HCT116 (cell line): ENCODE measurements around the gene HYAL1. TPM values are rescaled to one million over a fixed set of nuclear protein-coding genes. Genes with fewer than 3 reads are reported as not detected.
"Not testable (repeated sequence)": the region's sequence is repeated elsewhere in the genome, so short reads cannot be mapped to it uniquely, and the experiment has no call there.

Experiments used
- ATAC-seq: fragments of 200-7000 bp; cut with Tn5 transposase; 2 replicates; pipeline ENCODE4 v1.9.1; 2020; ENCODE audit warnings: mild to moderate bottlenecking, moderate library complexity
- BruUV-seq: library from RNA; stranded (reverse); fragments of 400-500 nt; replicated peaks from 2 replicates; lab custom pipeline; 2021; lab: Mats Ljungman, UMichigan
- CTCF ChIA-PET: fragments of 300-600 bp; sonication (Branson Sonifier 250); formaldehyde crosslinking; loops from one replicate; lab custom pipeline; 2021; ENCODE audit warnings: antibody characterized with exemption; lab: Charles Lee
- POLR2A ChIA-PET: fragments of 300-600, 350-600 bp; sonication (Branson Sonifier 250); formaldehyde crosslinking; loops from one replicate; lab custom pipeline; 2021; ENCODE audit warnings: antibody characterized with exemption; lab: Charles Lee
- RAD21 ChIA-PET, 2 experiments: fragments of 300-600 bp; sonication (Branson Sonifier 250); formaldehyde crosslinking; loops; one replicate each; lab custom pipeline; 2023; ENCODE audit warnings: low total read pairs in 2 of 2; ENCODE audit not compliant: uncharacterized antibody in 2 of 2, unreplicated experiment in 2 of 2, low non-redundant PET in 1 of 2; lab: Charles Lee
- DNase-seq: peaks from one replicate; pipeline ENCODE4 v3.0.0-alpha.2; 2010; ENCODE audit warnings: low read depth, low spot score
- H2AFZ ChIP-seq: fragments of 200-600 bp; shearing (Covaris generic), sonication (generic); 2 replicates; pipeline ENCODE4 v1.6.1; 2017; ENCODE audit warnings: low read depth, mixed run types, mixed read lengths, antibody characterized with exemption, low read length; ENCODE audit not compliant: poor library complexity, severe bottlenecking
- H3K27ac ChIP-seq: 2 replicates; pipeline ENCODE4 v1.5.1; 2012; ENCODE audit warnings: low read depth, low read length
- H3K27me3 ChIP-seq: fragments of 200-600 bp; sonication (generic); 2 replicates; pipeline ENCODE4 v1.6.1; 2016; ENCODE audit warnings: mixed run types, low read length, mixed read lengths; ENCODE audit not compliant: insufficient read depth
- H3K36me3 ChIP-seq, 2 experiments: fragments of 200-500 bp in 1 of 2; fragments of 200-600 bp in 1 of 2; sonication (Bioruptor generic) in 1 of 2; sonication (generic) in 1 of 2; 2 replicates each; pipeline versions ENCODE4 v1.5.1 to v1.6.1; 2014 to 2016; ENCODE audit warnings: low read length in 2 of 2, inconsistent platforms in 1 of 2, mixed read lengths in 1 of 2, mixed run types in 1 of 2; ENCODE audit not compliant: insufficient read depth in 2 of 2, control insufficient read depth in 1 of 2
- H3K4me1 ChIP-seq, 2 experiments: fragments of 200-600 bp in 1 of 2; sonication (generic) in 1 of 2; 2 replicates each; pipeline versions ENCODE4 v1.5.1 to v1.6.1; 2012 to 2017; ENCODE audit warnings: low read length in 2 of 2, inconsistent platforms in 1 of 2, mild to moderate bottlenecking in 1 of 2, mixed read lengths in 1 of 2, mixed run types in 1 of 2, moderate library complexity in 1 of 2; ENCODE audit not compliant: insufficient read depth in 2 of 2, control insufficient read depth in 1 of 2
- H3K4me2 ChIP-seq: fragments of 200-600 bp; sonication (generic); 2 replicates; pipeline ENCODE4 v1.6.1; 2017; ENCODE audit warnings: mixed run types, low read length, mixed read lengths
- H3K4me3 ChIP-seq, 2 experiments: fragments of 200-600 bp in 1 of 2; sonication (generic) in 1 of 2; replicated peaks in 1 of 2; 2 replicates each; pipeline ENCODE4 v1.5.1; 2011 to 2016; ENCODE audit warnings: low read length in 2 of 2, control low read depth in 1 of 2, low read depth in 1 of 2, mild to moderate bottlenecking in 1 of 2, mixed read lengths in 1 of 2, mixed run types in 1 of 2
- H3K79me2 ChIP-seq: fragments of 200-600 bp; sonication (generic); 2 replicates; pipeline ENCODE4 v1.6.1; 2017; ENCODE audit warnings: mild to moderate bottlenecking, mixed run types, low read length, moderate library complexity, mixed read lengths; ENCODE audit not compliant: insufficient read depth
- H3K9ac ChIP-seq: fragments of 200-600 bp; sonication (generic); 2 replicates; pipeline ENCODE4 v1.6.1; 2016; ENCODE audit warnings: low read length, mixed read lengths
- H3K9me2 ChIP-seq: fragments of 200-600 bp; sonication (generic), shearing (Covaris generic); 2 replicates; pipeline ENCODE4 v1.6.1; 2017; ENCODE audit warnings: mixed run types, mild to moderate bottlenecking, moderate library complexity; ENCODE audit not compliant: insufficient read depth
- H3K9me3 ChIP-seq, 2 experiments: fragments of 200-500 bp in 1 of 2; fragments of 200-600 bp in 1 of 2; sonication (Bioruptor generic) in 1 of 2; sonication (generic) in 1 of 2; 2 replicates each; pipeline ENCODE4 v1.6.1; 2014 to 2017; ENCODE audit warnings: low read length in 2 of 2, mixed read lengths in 2 of 2, inconsistent platforms in 1 of 2, low read depth in 1 of 2, mild to moderate bottlenecking in 1 of 2, mixed run types in 1 of 2, moderate library complexity in 1 of 2; ENCODE audit not compliant: control insufficient read depth in 1 of 2, insufficient read depth in 1 of 2
- H4K20me1 ChIP-seq: fragments of 200-600 bp; sonication (generic), shearing (Covaris generic); 2 replicates; pipeline ENCODE4 v1.6.1; 2017; ENCODE audit warnings: mixed run types, mild to moderate bottlenecking, moderate library complexity; ENCODE audit not compliant: insufficient read depth
- CBX3 ChIP-seq: IDR thresholded peaks from 2 replicates; pipeline ENCODE4 v1.6.1; 2012; ENCODE audit warnings: low read depth
- EGR1 ChIP-seq: IDR thresholded peaks from 2 replicates; pipeline ENCODE4 v1.6.1; 2012; ENCODE audit warnings: low read depth
- EZH2phosphoT487 ChIP-seq: fragments of 200-600 bp; IDR thresholded peaks from 2 replicates; pipeline ENCODE4 v1.6.1; 2018; ENCODE audit warnings: antibody characterized with exemption, borderline replicate concordance
- POLR2A ChIP-seq: IDR thresholded peaks from 2 replicates; pipeline ENCODE4 v1.7.0; 2011; ENCODE audit warnings: borderline replicate concordance; ENCODE audit not compliant: insufficient read depth, insufficient read length; ENCODE audit errors: extremely low read depth
- POLR2AphosphoS5 ChIP-seq: IDR thresholded peaks from 2 replicates; pipeline ENCODE4 v1.6.1; 2011; ENCODE audit warnings: mild to moderate bottlenecking, low read depth, low read length, moderate library complexity
- SIN3A ChIP-seq: IDR thresholded peaks from 2 replicates; pipeline ENCODE4 v1.6.1; 2012; ENCODE audit warnings: low read depth
- SP1 ChIP-seq: IDR thresholded peaks from 2 replicates; pipeline ENCODE4 v1.6.1; 2012; ENCODE audit warnings: low read depth
- SRF ChIP-seq: IDR thresholded peaks from 2 replicates; pipeline ENCODE4 v1.6.1; 2012; ENCODE audit warnings: low read depth
- TCF7L2 ChIP-seq: IDR thresholded peaks from 2 replicates; pipeline ENCODE4 v1.7.0; 2011; ENCODE audit warnings: borderline replicate concordance, inconsistent platforms; ENCODE audit not compliant: insufficient read depth, insufficient read length; ENCODE audit errors: extremely low read depth
- ZFX ChIP-seq: fragments of 450-650 bp; IDR thresholded peaks from 2 replicates; pipeline ENCODE4 v1.6.1; 2017
- ZNF274 ChIP-seq: fragments of 200-500 bp; sonication (Bioruptor generic); IDR thresholded peaks from 2 replicates; pipeline ENCODE4 v1.6.1; 2014; ENCODE audit warnings: mild to moderate bottlenecking, low read depth, low read length, inconsistent platforms
- intact Hi-C: fragments of 100-400 bp; cut with micrococcal nuclease; formaldehyde crosslinking; loops from 2 replicates; pipeline ENCODE4 v1.10.0; 2022
- total RNA-seq: library from RNA; stranded (reverse); gene quantifications from one replicate; pipeline ENCODE4 v1.2.1, GENCODE V29; 2021; ENCODE audit not compliant: unreplicated experiment
- TF ChIP-seq, protein P1 (sequence below), 3 experiments: fragments of 200-600 bp in 1 of 3; sonication (generic) in 1 of 3; IDR thresholded peaks in 2 of 3; conservative IDR thresholded peaks in 1 of 3; 2 replicates each; pipeline ENCODE4 v1.5.1; 2012 to 2017; ENCODE audit warnings: low read depth in 2 of 3, low read length in 2 of 3, antibody characterized with exemption in 1 of 3, borderline replicate concordance in 1 of 3, control low read depth in 1 of 3, mild to moderate bottlenecking in 1 of 3, mixed read lengths in 1 of 3, mixed run types in 1 of 3, moderate library complexity in 1 of 3; ENCODE audit not compliant: insufficient read depth in 1 of 3

The HYAL1 gene
- total RNA-seq, 1 experiment from 2014 or later, result 6.1 TPM

DNA sequence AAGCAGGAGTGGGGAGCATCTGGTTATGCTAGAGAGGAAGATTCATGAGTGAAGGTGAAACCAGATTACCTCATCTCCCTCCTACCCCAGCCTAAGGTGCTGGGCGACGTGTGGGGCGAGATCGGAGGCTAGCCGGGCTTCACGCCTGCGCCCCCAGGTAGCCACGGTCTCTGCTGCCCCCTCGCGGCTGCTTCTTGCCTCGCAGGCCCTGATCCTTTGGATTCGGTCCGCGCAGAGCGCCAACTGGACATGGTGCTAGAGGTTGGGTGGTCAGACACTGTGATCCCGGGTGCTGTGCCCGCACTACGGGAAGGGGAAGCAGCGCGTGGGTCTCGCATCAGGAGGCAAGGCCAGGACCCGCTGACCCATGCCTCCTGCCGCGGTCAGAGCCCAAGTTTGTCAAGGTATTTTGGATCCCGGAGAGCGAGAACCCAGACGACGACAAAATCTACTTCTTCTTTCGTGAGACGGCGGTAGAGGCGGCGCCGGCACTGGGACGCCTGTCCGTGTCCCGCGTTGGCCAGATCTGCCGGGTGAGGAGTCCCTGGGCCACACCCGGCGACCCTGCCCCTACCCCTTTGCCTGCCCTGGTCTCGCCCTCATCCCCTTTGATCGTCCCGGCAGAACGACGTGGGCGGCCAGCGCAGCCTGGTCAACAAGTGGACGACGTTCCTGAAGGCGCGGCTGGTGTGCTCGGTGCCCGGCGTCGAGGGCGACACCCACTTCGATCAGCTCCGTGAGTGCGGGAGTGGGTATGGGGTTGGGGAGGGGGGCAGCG, 30.3 kb downstream of the HYAL1 start:
- no TSS peak for BruUV-seq
- peak; percentile 62 for ATAC-seq
- peak overlapping the region; percentile 43 to 57 for H3K4me3 ChIP-seq
- TF ChIP-seq, protein P1, sequence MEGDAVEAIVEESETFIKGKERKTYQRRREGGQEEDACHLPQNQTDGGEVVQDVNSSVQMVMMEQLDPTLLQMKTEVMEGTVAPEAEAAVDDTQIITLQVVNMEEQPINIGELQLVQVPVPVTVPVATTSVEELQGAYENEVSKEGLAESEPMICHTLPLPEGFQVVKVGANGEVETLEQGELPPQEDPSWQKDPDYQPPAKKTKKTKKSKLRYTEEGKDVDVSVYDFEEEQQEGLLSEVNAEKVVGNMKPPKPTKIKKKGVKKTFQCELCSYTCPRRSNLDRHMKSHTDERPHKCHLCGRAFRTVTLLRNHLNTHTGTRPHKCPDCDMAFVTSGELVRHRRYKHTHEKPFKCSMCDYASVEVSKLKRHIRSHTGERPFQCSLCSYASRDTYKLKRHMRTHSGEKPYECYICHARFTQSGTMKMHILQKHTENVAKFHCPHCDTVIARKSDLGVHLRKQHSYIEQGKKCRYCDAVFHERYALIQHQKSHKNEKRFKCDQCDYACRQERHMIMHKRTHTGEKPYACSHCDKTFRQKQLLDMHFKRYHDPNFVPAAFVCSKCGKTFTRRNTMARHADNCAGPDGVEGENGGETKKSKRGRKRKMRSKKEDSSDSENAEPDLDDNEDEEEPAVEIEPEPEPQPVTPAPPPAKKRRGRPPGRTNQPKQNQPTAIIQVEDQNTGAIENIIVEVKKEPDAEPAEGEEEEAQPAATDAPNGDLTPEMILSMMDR (IDR thresholded peaks at IDR 0.05 in 2 of 3, conservative IDR thresholded peaks at IDR 0.05 in 1 of 3; ENCODE audit: borderline replicate concordance in 1 of 3, insufficient read depth in 1 of 3, low read depth in 2 of 3, low read length in 2 of 3), result peak in 2 of 3 experiments; percentile 93 to 96; a peak in 4 of 6 replicates
- TF ChIP-seq SRF (no peak), ZFX (no peak), TCF7L2 (peak; percentile 89), EZH2phosphoT487 (no peak), SP1 (no peak), CBX3 (no peak), EGR1 (no peak), POLR2A (no peak), ZNF274 (no peak), SIN3A (no peak), POLR2AphosphoS5 (peak; percentile 70)
- POLR2A ChIA-PET, result no interaction called here
- no peaks in the 10 kb centered on the region for H3K36me3 ChIP-seq
- peak overlapping the region; percentile 56 for H3K9ac ChIP-seq
- H2AFZ ChIP-seq, result peak overlapping the region; percentile 82
- no peaks in the 10 kb centered on the region for H3K9me3 ChIP-seq
- H3K4me1 ChIP-seq, result peaks cover 51 to 62% of the 10 kb centered on the region in 2 experiments
- no peaks in the 10 kb centered on the region for H3K27me3 ChIP-seq
- no peaks in the 10 kb centered on the region for H3K79me2 ChIP-seq
- no peaks in the 10 kb centered on the region for H3K9me2 ChIP-seq
- no peak for DNase-seq
- RAD21 ChIA-PET, result interaction anchor here in 1 of 2 experiments (1.9 kb wide), 1 partner anchor 13 kb away, joined by 7 read pairs; no protein-coding TSS in a partner anchor
- CTCF ChIA-PET, result interaction anchor here (1.8 to 2.4 kb wide), 2 partner anchors 13 to 78 kb away, joined by 8 to 9 read pairs; no protein-coding TSS in a partner anchor
- intact Hi-C loops, result loop anchor here (1.0 to 5.0 kb wide), 2 partner anchors 46 to 151 kb away; no protein-coding TSS in a partner anchor
- H4K20me1 ChIP-seq, result no peaks in the 10 kb centered on the region
- peak overlapping the region; percentile 27; the same call in 1 of the 2 replicates for H3K27ac ChIP-seq
- peak overlapping the region; percentile 96 for H3K4me2 ChIP-seq

- POLR2A ChIA-PET, result interaction anchor here (0.6 kb wide), 1 partner anchor 11 kb away, joined by 3 read pairs; no protein-coding TSS in a partner anchor
- not testable (repeated sequence) for ATAC-seq, H3K27me3 ChIP-seq, BruUV-seq, H3K9me2 ChIP-seq, H3K27ac ChIP-seq, H3K36me3 ChIP-seq, H2AFZ ChIP-seq, DNase-seq, H3K4me3 ChIP-seq, H3K9me3 ChIP-seq, H3K9ac ChIP-seq, H3K79me2 ChIP-seq, H4K20me1 ChIP-seq
- intact Hi-C loops, result loop anchor here (5.0 kb wide), 1 partner anchor 150 kb away; no protein-coding TSS in a partner anchor
- H3K4me1 ChIP-seq, result peaks cover 57 to 68% of the 10 kb centered on the region in 2 experiments
- RAD21 ChIA-PET, result interaction anchor here (0.7 to 1.9 kb wide), 3 partner anchors 12 to 62 kb away, joined by 4 to 7 read pairs (median 7); no protein-coding TSS in a partner anchor
- H3K4me2 ChIP-seq, result peak overlapping the region; percentile 96
- CTCF ChIA-PET, result interaction anchor here (0.7 to 3.4 kb wide), 4 partner anchors 13 to 78 kb away, joined by 4 to 27 read pairs (median 8); no protein-coding TSS in a partner anchor
Observed at GRCh38 chr3:50272538-50272910, 30.9 kb downstream of the HYAL1 start.
